ENCODE data around the gene SLC5A1. TPM values are rescaled to one million over a fixed set of nuclear protein-coding genes. Genes with fewer than 3 reads are reported as not detected.

The SLC5A1 gene
- total RNA-seq, 1 experiment from 2014 or later: not detected

DNA sequence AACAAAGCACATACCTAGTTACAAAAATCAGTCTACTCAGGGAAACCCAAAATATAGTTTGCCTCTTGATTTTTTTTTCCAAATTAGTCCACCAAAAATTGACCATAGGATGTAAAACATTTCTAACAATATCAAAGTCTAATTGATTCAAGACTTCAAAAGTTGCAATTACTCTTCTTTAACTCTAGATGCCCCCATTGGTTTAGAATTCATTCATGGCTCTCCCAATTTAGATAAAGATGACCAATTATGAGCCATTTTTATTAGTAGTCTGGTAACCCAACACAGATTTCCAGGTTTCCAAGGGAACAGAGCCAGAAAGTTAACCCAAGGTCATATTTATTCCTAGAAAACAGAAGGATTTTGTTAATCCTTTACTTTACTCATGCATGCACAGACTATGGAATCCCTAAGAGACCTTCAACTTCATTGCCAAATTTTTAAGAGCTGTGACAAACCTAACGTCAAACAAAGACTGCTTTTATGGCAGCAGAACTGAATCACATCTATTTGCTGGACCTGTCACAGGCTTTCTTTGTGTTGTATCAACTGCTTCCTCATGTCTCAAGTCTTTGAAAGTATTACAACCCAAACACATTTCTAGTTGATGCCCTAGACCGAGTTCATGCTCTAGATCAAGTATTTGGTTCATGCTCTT is 60.7 kb downstream of the SLC5A1 start:
- Histone ChIP-seq H3K4me3 (ENCODE audit: low read length) (no peak overlapping the region), H3K36me3 (ENCODE audit: low read depth, low read length) (no peaks in the 10 kb centered on the region), H3K9ac (ENCODE audit: low read length) (no peak overlapping the region), H3K9me2 (replicated peaks; ENCODE audit: low read length) (no peaks in the 10 kb centered on the region), H3K4me1 (ENCODE audit: insufficient read depth, low read length) (no peaks in the 10 kb centered on the region), H3K4me2 (ENCODE audit: low read length) (no peak overlapping the region), H3K27ac (ENCODE audit: low read length) (no peak overlapping the region), H3K27me3 (ENCODE audit: low read length) (peaks cover 12% of the 10 kb centered on the region; the same call in 1 of the 2 replicates), H4K20me1 (ENCODE audit: low read length) (no peaks in the 10 kb centered on the region), H3K9me3 (ENCODE audit: low read length) (no peaks in the 10 kb centered on the region), H3F3A (ENCODE audit: low read length, unreplicated experiment) (no peaks in the 10 kb centered on the region), H2AFZ (ENCODE audit: low read length) (no peak overlapping the region), H3K79me2 (ENCODE audit: low read length) (no peaks in the 10 kb centered on the region)
- intact Hi-C loops (cut with micrococcal nuclease): loop anchor here (1.0 to 5.0 kb wide), 2 partner anchors 104 to 163 kb away; partner anchors contain the start of gene RFPL2
- ChIA-PET POLR2A (ENCODE audit: unreplicated experiment) (interaction anchor here (0.7 kb wide), 1 partner anchor 391 kb away, joined by 4 read pairs; no protein-coding TSS in a partner anchor), CTCF (interaction anchor here (0.5 to 0.8 kb wide), 3 partner anchors 12 to 108 kb away, joined by 3 to 5 read pairs (median 4); no protein-coding TSS in a partner anchor)
- no peak for TF ChIP-seq EZH2 (IDR thresholded peaks at IDR 0.05; ENCODE audit: low read length, unreplicated experiment)
- TF ChIP-seq, protein P1, sequence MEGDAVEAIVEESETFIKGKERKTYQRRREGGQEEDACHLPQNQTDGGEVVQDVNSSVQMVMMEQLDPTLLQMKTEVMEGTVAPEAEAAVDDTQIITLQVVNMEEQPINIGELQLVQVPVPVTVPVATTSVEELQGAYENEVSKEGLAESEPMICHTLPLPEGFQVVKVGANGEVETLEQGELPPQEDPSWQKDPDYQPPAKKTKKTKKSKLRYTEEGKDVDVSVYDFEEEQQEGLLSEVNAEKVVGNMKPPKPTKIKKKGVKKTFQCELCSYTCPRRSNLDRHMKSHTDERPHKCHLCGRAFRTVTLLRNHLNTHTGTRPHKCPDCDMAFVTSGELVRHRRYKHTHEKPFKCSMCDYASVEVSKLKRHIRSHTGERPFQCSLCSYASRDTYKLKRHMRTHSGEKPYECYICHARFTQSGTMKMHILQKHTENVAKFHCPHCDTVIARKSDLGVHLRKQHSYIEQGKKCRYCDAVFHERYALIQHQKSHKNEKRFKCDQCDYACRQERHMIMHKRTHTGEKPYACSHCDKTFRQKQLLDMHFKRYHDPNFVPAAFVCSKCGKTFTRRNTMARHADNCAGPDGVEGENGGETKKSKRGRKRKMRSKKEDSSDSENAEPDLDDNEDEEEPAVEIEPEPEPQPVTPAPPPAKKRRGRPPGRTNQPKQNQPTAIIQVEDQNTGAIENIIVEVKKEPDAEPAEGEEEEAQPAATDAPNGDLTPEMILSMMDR (conservative IDR thresholded peaks at IDR 0.05; ENCODE audit: low read depth, low read length): peak; percentile 68
- ATAC-seq: peak; percentile 62
- peak; percentile 37 for DNase-seq
- BruUV-seq (replicated peaks): no TSS peak

DNA sequence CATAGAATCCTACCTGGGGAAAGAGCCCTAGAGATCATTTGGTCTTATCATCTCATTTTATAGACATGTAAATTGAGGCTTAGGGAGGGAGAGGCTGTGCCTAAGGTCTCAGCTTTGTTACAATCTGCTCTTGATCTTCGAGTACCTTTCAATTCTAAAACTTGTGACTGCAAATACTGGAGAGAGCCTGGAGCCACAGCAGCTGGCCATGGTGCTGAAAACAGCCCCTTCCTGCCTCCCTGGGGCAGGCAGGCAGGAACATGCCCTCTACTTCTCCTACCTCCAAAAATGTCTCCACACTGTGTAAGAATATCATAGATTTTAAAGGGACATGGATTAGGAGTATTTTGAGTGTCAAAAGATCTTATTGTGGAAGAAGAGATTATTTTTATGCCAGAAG is 63.9 kb downstream of the SLC5A1 start:
- ATAC-seq (no peak), DNase-seq (peak; percentile 36)
- H3K4me1 ChIP-seq (ENCODE audit: insufficient read depth, low read length): no peaks in the 10 kb centered on the region
- ChIA-PET POLR2A (ENCODE audit: unreplicated experiment) (no interaction called here), CTCF (no interaction called here)
- intact Hi-C loops (cut with micrococcal nuclease): no loop called here
- TF ChIP-seq, protein P1 (conservative IDR thresholded peaks at IDR 0.05; ENCODE audit: low read depth, low read length): no peak
- TF ChIP-seq EZH2 (IDR thresholded peaks at IDR 0.05; ENCODE audit: low read length, unreplicated experiment) (no peak), EZH2phosphoT487 (IDR thresholded peaks at IDR 0.05; ENCODE audit: borderline replicate concordance, low read length) (no peak)
- no peaks in the 10 kb centered on the region for H3F3A ChIP-seq (ENCODE audit: low read length, unreplicated experiment)
- no peaks in the 10 kb centered on the region for H3K9me2 ChIP-seq (replicated peaks; ENCODE audit: low read length)
- peaks cover 25% of the 10 kb centered on the region for H3K27me3 ChIP-seq (ENCODE audit: low read length)
- no peak overlapping the region for H3K9ac ChIP-seq (ENCODE audit: low read length)
- no peak overlapping the region for H3K4me3 ChIP-seq (ENCODE audit: low read length)
- no peak overlapping the region for H3K27ac ChIP-seq (ENCODE audit: low read length)
- H3K36me3 ChIP-seq (ENCODE audit: low read depth, low read length): no peaks in the 10 kb centered on the region
- H3K4me2 ChIP-seq (ENCODE audit: low read length): no peak overlapping the region
- H3K9me3 ChIP-seq (ENCODE audit: low read length): no peaks in the 10 kb centered on the region
- H2AFZ ChIP-seq (ENCODE audit: low read length): no peak overlapping the region
- H4K20me1 ChIP-seq (ENCODE audit: low read length): no peaks in the 10 kb centered on the region
- no TSS peak for BruUV-seq (replicated peaks)
- no peaks in the 10 kb centered on the region for H3K79me2 ChIP-seq (ENCODE audit: low read length)

DNA sequence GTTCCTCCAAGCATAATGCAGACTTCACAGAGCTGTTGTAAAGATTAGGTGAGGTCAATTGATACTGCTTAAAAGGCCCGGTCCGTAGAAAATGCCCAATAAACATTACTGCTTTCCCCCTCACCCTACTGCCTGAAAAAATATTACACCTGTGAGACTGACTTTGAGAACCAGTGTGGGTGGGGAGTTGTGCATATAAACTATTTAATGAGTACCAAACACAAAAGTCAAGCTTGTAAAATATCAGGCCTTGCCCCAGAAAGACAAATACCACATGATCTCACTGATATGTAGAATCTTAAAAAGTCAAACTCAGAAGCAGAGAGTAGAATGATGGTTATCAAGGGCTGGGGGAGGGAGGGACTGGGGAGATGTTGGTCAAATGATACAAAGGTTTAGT is 69.3 kb downstream of the SLC5A1 start:
- no peaks in the 10 kb centered on the region for H3K79me2 ChIP-seq (ENCODE audit: low read length)
- no peaks in the 10 kb centered on the region for H3K36me3 ChIP-seq (ENCODE audit: low read depth, low read length)
- H3K4me3 ChIP-seq (ENCODE audit: low read length): no peak overlapping the region
- H3K9me2 ChIP-seq (replicated peaks; ENCODE audit: low read length): no peaks in the 10 kb centered on the region
- BruUV-seq (replicated peaks): no TSS peak
- H3F3A ChIP-seq (ENCODE audit: low read length, unreplicated experiment): no peaks in the 10 kb centered on the region
- H3K27ac ChIP-seq (ENCODE audit: low read length): no peak overlapping the region
- no peak overlapping the region for H2AFZ ChIP-seq (ENCODE audit: low read length)
- TF ChIP-seq EZH2 (IDR thresholded peaks at IDR 0.05; ENCODE audit: low read length, unreplicated experiment) (no peak), EZH2phosphoT487 (IDR thresholded peaks at IDR 0.05; ENCODE audit: borderline replicate concordance, low read length) (no peak)
- TF ChIP-seq, protein P1 (conservative IDR thresholded peaks at IDR 0.05; ENCODE audit: low read depth, low read length): no peak
- ChIA-PET CTCF (no interaction called here), POLR2A (ENCODE audit: unreplicated experiment) (no interaction called here)
- no peaks in the 10 kb centered on the region for H3K4me1 ChIP-seq (ENCODE audit: insufficient read depth, low read length)
- no peak for DNase-seq
- intact Hi-C loops (cut with micrococcal nuclease): no loop called here
- H3K4me2 ChIP-seq (ENCODE audit: low read length): no peak overlapping the region
- H3K27me3 ChIP-seq (ENCODE audit: low read length): peaks cover 49% of the 10 kb centered on the region
- H3K9ac ChIP-seq (ENCODE audit: low read length): no peak overlapping the region
- H4K20me1 ChIP-seq (ENCODE audit: low read length): no peaks in the 10 kb centered on the region
- ATAC-seq: no peak
- H3K9me3 ChIP-seq (ENCODE audit: low read length): no peaks in the 10 kb centered on the region
